CD4-positive, alpha-beta T cell (primary cell): ENCODE measurements around the gene SLC29A2. TPM values are rescaled to one million over a fixed set of nuclear protein-coding genes. Genes with fewer than 3 reads are reported as not detected.
A peak's percentile ranks its signal among the peaks of the same experiment; 100 is the strongest.

Source experiments
- ATAC-seq: fragments of 200-7000 bp; cut with Tn5 transposase; one replicate; pipeline ENCODE4 v1.10.0; 2022; ENCODE audit warnings: mild to moderate bottlenecking; ENCODE audit not compliant: poor library complexity
- CTCF ChIA-PET: fragments of 350-600 bp; sonication (Branson Sonifier 250); formaldehyde crosslinking; loops from one replicate; lab custom pipeline; 2021; ENCODE audit warnings: antibody characterized with exemption, inconsistent platforms; lab: Charles Lee
- POLR2A ChIA-PET: fragments of 350-600 bp; sonication (Branson Sonifier 250); formaldehyde crosslinking; loops from one replicate; lab custom pipeline; 2021; ENCODE audit warnings: antibody characterized with exemption, inconsistent platforms; lab: Charles Lee
- DNase-seq, 14 experiments: peaks; one replicate each; pipeline ENCODE4 v3.0.0-alpha.2; 2013 to 2020; ENCODE audit warnings: mixed read lengths in 2 of 14
- H3K27ac ChIP-seq, 2 donors: one replicate each; pipeline versions ENCODE4 v1.5.1 to v1.7.0; 2013; ENCODE audit warnings: low read length in 2 of 2, low read depth in 1 of 2, mild to moderate bottlenecking in 1 of 2
- H3K27me3 ChIP-seq, 2 experiments: 1 replicate in 1 of 2; 2 replicates in 1 of 2; pipeline versions ENCODE4 v1.6.1 to v1.7.0; 2013; ENCODE audit warnings: low read length in 2 of 2, control low read depth in 1 of 2, mild to moderate bottlenecking in 1 of 2, moderate library complexity in 1 of 2; ENCODE audit not compliant: insufficient read depth in 2 of 2, control insufficient read depth in 1 of 2
- H3K36me3 ChIP-seq: one replicate; pipeline ENCODE4 v1.6.1; 2013; ENCODE audit warnings: low read length, control low read depth; ENCODE audit not compliant: insufficient read depth
- H3K4me1 ChIP-seq: one replicate; pipeline ENCODE4 v1.6.1; 2013; ENCODE audit warnings: low read length, control low read depth; ENCODE audit not compliant: insufficient read depth
- H3K4me3 ChIP-seq: one replicate; pipeline ENCODE4 v1.5.1; 2013; ENCODE audit warnings: mild to moderate bottlenecking, low read length, moderate library complexity
- H3K9me3 ChIP-seq, 2 experiments: 1 replicate in 1 of 2; 2 replicates in 1 of 2; pipeline versions ENCODE4 v1.6.1 to v1.7.0; 2013; ENCODE audit warnings: low read length in 2 of 2, mild to moderate bottlenecking in 2 of 2, control low read depth in 1 of 2, moderate library complexity in 1 of 2; ENCODE audit not compliant: control insufficient read depth in 1 of 2, insufficient read depth in 1 of 2
- H3K27ac Mint-ChIP-seq: one replicate; pipeline ENCODE4 v1.8.0; 2020; ENCODE audit warnings: mixed read lengths
- H3K27me3 Mint-ChIP-seq: one replicate; pipeline ENCODE4 v1.8.0; 2021; ENCODE audit warnings: mixed read lengths
- H3K36me3 Mint-ChIP-seq: one replicate; pipeline ENCODE4 v1.8.0; 2021; ENCODE audit warnings: low read depth, mixed read lengths
- H3K4me1 Mint-ChIP-seq: one replicate; pipeline ENCODE4 v1.8.0; 2021; ENCODE audit warnings: low read depth, mixed read lengths
- H3K4me3 Mint-ChIP-seq: one replicate; pipeline ENCODE4 v1.8.0; 2020; ENCODE audit warnings: mild to moderate bottlenecking, mixed read lengths
- H3K9me3 Mint-ChIP-seq: one replicate; pipeline ENCODE4 v1.8.0; 2020; ENCODE audit warnings: mixed read lengths
- intact Hi-C, 2 experiments: fragments of 100-400 bp; cut with DNase I in 1 of 2; cut with micrococcal nuclease in 1 of 2; formaldehyde crosslinking; loops; one replicate each; pipeline versions ENCODE4 v1.15.1 to v1.9.0; 2023 to 2025; cut with DNase I, micrococcal nuclease
- total RNA-seq, 174 experiments: library from RNA in 2 of 174; stranded (reverse) in 2 of 174; gene quantifications; one replicate each; pipeline ENCODE4 v1.2.3 and lab custom pipeline; 2021 to 2026
- TF ChIP-seq, protein P1 (sequence below): fragments of 200-600 bp; IDR thresholded peaks from one replicate; pipeline ENCODE4 v1.8.0; 2022; ENCODE audit warnings: antibody characterized with exemption, mild to moderate bottlenecking

Gene SLC29A2
- total RNA-seq, 2 experiments from 2014 or later, result 9.7 TPM

DNA sequence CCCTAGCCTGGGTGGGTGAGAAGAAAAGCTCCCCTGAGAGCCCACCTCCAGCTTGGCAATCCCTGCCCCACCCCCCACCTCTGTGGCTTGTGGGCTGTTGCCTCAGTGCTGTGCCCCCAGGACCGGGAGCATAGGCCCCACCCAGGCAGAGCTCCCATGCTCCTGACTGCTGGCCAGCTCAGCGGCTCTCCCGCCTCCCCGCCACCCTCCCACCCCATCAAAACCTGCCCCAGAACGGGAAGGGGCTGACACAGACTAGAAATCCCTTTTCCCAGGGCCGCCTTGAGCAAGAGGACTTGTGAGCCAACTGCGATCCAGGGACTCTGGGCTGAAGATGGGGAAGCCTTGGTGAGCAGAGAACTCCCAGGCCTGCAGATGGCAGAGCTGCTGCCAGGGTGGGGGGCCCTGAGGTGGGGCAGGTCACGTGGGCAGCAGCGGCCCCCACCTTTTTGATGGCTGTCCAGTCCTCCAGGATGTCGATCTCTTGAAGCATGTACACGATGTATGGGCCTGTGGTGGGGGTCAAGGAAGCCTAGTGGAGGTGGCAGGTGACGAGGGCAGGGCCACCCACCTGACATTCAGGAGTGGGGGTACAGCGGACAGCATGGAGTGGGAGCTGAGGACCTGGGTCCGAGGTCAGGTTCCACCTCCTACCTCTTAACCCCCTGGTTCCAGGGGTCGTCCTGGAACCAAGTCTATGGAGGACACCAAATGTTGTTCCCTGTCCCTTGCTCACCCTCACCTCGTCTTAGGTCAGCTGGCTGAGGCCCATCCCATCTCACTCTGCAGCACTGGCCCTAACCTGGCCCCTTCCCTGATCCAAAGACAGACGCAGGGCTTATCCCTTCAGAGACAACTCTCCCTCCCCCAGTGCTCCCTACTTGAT is 33.0 kb downstream of the SLC29A2 start:
- ChIA-PET POLR2A (interaction anchor here (1.7 kb wide), 1 partner anchor 26 kb away, joined by 8 read pairs; no protein-coding TSS in a partner anchor), CTCF (interaction anchor here (1.3 kb wide), 1 partner anchor 51 kb away, joined by 4 read pairs; no protein-coding TSS in a partner anchor)
- DNase-seq (peak in 1 of 14 experiments; percentile 26), ATAC-seq (no peak)
- no peaks in the 10 kb centered on the region for H3K27me3 ChIP-seq
- no peak overlapping the region for H3K27ac ChIP-seq
- no peak overlapping the region for H3K4me3 ChIP-seq
- Mint-ChIP-seq H3K36me3 (peaks cover 55% of the 10 kb centered on the region), H3K4me3 (no peak overlapping the region), H3K9me3 (no peaks in the 10 kb centered on the region), H3K4me1 (peaks cover 29% of the 10 kb centered on the region), H3K27ac (no peak overlapping the region), H3K27me3 (no peaks in the 10 kb centered on the region)
- H3K4me1 ChIP-seq, result peaks cover 32% of the 10 kb centered on the region
- no peaks in the 10 kb centered on the region for H3K9me3 ChIP-seq
- intact Hi-C loops, result no loop called here
- H3K36me3 ChIP-seq, result peaks cover 55% of the 10 kb centered on the region
- TF ChIP-seq, protein P1, sequence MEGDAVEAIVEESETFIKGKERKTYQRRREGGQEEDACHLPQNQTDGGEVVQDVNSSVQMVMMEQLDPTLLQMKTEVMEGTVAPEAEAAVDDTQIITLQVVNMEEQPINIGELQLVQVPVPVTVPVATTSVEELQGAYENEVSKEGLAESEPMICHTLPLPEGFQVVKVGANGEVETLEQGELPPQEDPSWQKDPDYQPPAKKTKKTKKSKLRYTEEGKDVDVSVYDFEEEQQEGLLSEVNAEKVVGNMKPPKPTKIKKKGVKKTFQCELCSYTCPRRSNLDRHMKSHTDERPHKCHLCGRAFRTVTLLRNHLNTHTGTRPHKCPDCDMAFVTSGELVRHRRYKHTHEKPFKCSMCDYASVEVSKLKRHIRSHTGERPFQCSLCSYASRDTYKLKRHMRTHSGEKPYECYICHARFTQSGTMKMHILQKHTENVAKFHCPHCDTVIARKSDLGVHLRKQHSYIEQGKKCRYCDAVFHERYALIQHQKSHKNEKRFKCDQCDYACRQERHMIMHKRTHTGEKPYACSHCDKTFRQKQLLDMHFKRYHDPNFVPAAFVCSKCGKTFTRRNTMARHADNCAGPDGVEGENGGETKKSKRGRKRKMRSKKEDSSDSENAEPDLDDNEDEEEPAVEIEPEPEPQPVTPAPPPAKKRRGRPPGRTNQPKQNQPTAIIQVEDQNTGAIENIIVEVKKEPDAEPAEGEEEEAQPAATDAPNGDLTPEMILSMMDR, result no peak

DNA sequence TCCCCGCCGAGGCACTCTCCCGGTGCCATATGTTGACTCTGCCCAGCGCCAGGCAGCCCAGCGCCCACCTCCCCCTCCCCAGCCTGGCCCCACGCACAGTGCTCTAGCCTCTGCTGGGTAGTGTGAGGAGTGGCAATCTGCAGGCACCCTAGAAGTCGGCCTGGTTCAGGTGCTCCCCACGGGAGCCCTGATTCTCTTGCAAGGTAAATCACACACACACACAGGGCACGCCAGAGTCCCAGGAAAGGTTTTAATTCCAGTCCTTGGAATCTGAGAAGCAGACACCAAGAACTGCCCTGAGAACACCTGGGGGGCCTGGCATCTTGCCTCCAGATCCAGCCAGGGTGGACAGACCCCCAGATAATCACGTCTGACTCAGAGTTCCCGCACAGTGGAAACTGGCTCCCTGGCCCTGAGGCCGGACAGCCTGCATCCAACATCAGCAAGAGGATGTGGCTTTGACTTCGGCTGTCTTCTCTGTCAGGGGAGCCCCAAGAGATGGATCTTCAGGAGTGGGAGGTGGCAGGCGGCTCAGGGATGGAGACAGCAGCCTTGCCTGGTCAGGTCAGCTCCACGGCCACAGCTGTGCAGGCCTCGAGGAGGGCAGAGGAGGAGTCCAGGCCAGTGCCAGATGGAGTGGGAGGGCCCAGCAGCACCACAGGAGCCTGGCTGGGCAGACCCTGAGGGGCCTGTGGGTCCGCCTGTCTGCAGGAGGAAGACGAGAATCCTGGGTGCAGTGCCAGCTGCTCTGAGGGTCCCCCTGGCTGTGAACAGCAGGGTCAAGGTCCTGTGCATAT is 34.3 kb downstream of the SLC29A2 start:
- H3K36me3 ChIP-seq, result peaks cover 50% of the 10 kb centered on the region
- peak overlapping the region; percentile 89 for H3K4me3 Mint-ChIP-seq
- peaks cover 44% of the 10 kb centered on the region for H3K36me3 Mint-ChIP-seq
- ChIA-PET POLR2A (interaction anchor here (1.1 to 3.0 kb wide), 4 partner anchors 8 to 292 kb away, joined by 3 to 16 read pairs (median 9); partner anchors contain the start of gene BRMS1), CTCF (interaction anchor here (1.3 kb wide), 1 partner anchor 52 kb away, joined by 4 read pairs; no protein-coding TSS in a partner anchor)
- TF ChIP-seq, protein P1, result no peak
- H3K9me3 Mint-ChIP-seq, result no peaks in the 10 kb centered on the region
- no peaks in the 10 kb centered on the region for H3K27me3 Mint-ChIP-seq
- H3K4me1 Mint-ChIP-seq, result peaks cover 19% of the 10 kb centered on the region
- H3K4me1 ChIP-seq, result peaks cover 28% of the 10 kb centered on the region
- H3K9me3 ChIP-seq, result no peaks in the 10 kb centered on the region
- peak overlapping the region; percentile 49 for H3K27ac Mint-ChIP-seq
- H3K27me3 ChIP-seq, result no peaks in the 10 kb centered on the region
- no peak overlapping the region for H3K27ac ChIP-seq
- H3K4me3 ChIP-seq, result no peak overlapping the region
- peak in 1 of 14 experiments; percentile 24 for DNase-seq
- intact Hi-C loops, result no loop called here
- ATAC-seq, result no peak
